SU-DHL-6 (cell line): ENCODE measurements around the gene MXI1.

ENCODE experiments used
- EZH2phosphoT487 ChIP-seq: fragments of 200-600 bp; sonication (generic), shearing (Covaris generic); conservative IDR thresholded peaks from 2 replicates; pipeline ENCODE4 v1.6.1; 2018; ENCODE audit warnings: mild to moderate bottlenecking, antibody characterized with exemption, low read length, moderate library complexity, mixed read lengths
- TF ChIP-seq, protein P1 (sequence below): fragments of 200-600 bp; sonication (generic); IDR thresholded peaks from one replicate; pipeline ENCODE4 v1.5.1; 2017; ENCODE audit warnings: antibody characterized with exemption, mild to moderate bottlenecking, low read length, moderate library complexity; ENCODE audit not compliant: insufficient read depth, poor library complexity, severe bottlenecking

DNA sequence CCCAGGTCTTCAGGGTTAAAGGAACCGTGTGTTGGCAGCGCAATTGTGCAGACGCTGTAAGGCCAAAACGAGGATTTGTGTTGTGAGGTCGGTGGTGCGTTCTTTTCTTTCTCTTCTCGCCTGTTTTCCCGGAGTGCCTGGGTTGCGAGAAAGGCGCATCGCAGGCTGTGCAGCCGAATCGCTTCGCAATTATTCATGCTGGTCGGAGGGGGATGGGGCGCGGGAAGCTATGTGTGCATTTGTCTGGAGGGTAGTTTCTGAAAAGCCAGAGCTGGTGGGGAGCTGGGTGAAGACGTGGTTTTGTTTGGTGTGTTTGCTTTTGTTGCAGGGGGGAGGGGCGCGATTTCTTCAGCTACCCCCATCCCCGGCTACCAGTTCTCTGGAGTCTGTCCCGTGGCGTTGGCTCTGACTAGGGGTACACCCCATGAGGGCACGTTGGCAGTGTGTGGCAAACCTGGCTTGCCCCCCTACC lies 2.1 kb downstream of the MXI1 start:
- TF ChIP-seq, protein P1, sequence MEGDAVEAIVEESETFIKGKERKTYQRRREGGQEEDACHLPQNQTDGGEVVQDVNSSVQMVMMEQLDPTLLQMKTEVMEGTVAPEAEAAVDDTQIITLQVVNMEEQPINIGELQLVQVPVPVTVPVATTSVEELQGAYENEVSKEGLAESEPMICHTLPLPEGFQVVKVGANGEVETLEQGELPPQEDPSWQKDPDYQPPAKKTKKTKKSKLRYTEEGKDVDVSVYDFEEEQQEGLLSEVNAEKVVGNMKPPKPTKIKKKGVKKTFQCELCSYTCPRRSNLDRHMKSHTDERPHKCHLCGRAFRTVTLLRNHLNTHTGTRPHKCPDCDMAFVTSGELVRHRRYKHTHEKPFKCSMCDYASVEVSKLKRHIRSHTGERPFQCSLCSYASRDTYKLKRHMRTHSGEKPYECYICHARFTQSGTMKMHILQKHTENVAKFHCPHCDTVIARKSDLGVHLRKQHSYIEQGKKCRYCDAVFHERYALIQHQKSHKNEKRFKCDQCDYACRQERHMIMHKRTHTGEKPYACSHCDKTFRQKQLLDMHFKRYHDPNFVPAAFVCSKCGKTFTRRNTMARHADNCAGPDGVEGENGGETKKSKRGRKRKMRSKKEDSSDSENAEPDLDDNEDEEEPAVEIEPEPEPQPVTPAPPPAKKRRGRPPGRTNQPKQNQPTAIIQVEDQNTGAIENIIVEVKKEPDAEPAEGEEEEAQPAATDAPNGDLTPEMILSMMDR, result no peak
- no peak for TF ChIP-seq EZH2phosphoT487
